C1 segment of cervical spinal cord (tissue), 14 donors: ENCODE results near the gene MYO15A.

Experiments used
- DNase-seq, 14 donors: peaks; one replicate each; lab custom pipeline; 2025; lab: John Stamatoyannopoulos, UW

The MYO15A gene

GRCh38 chr17:18124345-18125126, 16.0 kb downstream of the MYO15A start:
- DNase-seq, result no peak

- peak in 1 of 14 donors; percentile 41 for DNase-seq
Observed at GRCh38 chr17:18129041-18129502, 20.5 kb downstream of the MYO15A start.

DNA sequence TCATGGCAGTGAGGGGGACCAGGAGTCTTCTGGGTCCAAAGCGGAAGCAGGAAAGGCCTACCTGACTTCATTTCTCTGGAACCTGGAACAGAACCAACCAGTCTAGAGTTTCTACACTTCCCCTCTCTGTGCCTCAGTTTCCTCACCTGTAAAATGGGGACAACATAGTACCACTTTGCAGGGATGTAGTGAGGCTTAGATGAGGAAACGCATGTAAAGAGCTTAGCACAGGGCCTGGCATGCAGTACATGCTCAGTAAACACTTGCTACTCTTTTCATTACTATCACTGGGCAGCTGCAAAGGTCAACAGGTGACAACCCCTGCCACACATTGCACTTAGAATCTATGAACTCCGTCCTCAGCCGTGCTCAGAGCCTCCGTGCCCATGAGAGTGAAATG, 24.2 kb downstream of the MYO15A start:
- DNase-seq, result no peak

- no peak for DNase-seq
Observed at GRCh38 chr17:18136357-18136756, 27.8 kb downstream of the MYO15A start.

DNA sequence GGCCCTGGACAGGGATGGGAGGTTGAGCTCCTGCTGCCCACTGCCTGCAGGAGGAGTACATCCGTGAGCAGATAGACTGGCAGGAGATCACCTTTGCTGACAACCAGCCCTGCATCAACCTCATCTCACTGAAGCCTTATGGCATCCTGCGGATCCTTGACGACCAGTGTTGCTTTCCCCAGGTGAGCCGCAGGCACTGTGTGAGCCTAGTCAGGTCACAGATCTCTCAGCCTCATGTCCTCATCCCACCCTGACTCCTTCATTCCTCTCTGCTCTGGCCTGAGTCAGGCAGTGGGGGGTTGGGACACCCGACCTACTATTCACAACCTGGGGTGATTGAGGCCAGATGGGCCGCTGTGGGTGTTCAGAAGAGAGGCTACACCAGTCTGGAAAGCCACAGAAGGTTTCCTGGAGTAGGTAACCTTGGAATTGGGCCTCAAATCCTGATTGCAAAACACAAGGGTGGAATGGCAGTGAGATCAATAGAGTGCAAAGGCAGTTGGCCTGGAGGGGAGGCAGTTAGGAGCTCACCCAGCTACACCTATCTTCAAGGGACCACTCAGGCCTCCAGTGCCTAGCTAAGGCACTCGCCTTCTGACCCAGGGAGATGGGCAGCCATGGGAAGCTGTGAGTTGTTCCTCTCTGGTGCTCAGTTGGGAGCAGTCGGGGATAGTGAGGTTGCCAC, 29.7 kb downstream of the MYO15A start:
- DNase-seq, result peak in 1 of 14 donors; percentile 11

DNA sequence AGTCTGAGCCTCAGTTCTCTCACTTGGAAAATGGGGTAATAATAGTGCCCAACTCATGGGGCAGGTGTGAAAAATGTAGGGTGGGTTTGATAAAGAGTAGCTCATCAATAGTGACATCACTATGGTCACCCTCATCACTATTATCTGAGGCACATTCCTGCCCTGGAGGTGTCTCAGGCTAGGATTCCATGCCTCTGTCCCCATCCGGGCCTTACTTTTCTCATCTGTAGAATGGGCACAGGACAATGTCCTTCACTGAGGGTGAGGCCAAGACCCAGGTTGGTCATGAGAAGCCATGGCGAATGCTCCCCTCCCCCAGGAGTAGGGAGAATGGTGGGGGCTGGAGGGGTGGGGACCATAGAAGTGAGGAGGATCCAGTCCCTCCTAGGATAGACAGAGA, 30.5 kb downstream of the MYO15A start:
- no peak for DNase-seq

- DNase-seq, result no peak
Observed at GRCh38 chr17:18139498-18139897, 30.9 kb downstream of the MYO15A start.

GRCh38 chr17:18139949-18140348, 31.4 kb downstream of the MYO15A start:
- no peak for DNase-seq

- no peak for DNase-seq
Observed at GRCh38 chr17:18140648-18141047, 32.1 kb downstream of the MYO15A start.

- peak in 2 of 14 donors; percentile 28 to 36 for DNase-seq
Observed at GRCh38 chr17:18141210-18141803, 32.8 kb downstream of the MYO15A start.

- no peak for DNase-seq
Observed at GRCh38 chr17:18142417-18142816, 33.9 kb downstream of the MYO15A start.

DNA sequence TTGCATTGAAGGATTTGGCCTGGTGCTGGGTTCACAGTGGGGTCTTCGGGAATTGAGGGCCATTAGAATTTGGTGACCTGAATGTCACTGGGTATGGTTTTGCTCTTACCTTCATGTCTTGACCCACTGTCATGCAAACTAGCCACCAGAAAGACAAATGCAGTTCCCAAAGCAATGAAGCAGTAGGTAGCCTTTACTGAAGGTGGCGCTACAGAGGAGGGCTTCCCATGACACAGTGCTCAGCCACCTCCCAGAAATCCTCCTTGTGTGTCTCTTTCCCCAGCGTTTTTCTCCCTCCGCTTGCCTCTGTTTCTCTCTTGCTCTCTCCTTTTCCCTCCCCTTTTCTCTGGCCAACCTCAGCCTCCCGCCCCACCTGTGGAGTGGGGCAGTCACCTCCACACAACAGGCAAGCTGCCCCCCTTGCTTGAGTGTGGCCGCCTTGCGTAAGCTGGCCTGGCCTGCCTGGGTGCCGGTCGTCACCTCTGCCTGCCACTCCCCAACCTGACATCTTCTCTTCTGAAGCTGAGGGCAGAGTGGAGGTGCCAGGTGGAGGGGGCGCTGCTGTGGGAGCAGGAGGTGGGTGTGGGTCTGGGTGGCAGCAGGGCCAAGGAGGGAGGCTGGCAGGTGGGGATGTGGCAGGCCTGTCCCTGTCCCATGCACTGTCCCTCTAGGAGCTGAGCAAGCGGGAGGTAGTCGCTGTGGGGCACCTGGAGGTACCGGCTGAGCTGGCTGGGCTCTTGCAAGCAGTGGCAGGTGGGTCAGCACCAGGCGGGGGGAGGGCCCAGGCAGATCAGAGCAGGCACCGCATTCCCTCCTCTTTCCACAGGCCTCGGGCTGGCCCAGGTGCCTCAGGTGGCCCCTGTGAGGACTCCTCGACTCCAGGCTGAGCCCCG, 34.7 kb downstream of the MYO15A start:
- DNase-seq, result no peak

- no peak for DNase-seq
Observed at GRCh38 chr17:18144261-18144660, 35.7 kb downstream of the MYO15A start.

DNA sequence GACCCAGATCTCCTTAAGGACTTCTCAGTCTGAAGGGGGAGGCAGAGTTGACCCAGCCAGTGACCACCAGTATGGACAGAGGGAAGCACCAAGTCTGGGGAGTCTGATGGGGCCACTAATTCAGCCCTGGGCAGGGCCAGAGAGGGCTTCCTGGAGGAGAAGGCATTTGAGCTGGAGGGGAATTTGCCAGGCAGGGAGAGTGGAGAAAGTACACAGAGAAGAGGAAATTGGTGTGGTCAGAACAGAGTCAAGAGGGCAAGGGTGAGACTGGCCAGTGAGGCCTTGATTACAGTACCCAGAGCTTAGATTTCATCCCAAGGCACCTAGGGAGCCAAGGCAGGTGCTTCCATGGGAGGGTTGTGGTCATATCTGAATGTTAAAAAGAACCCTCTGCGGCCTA, 36.3 kb downstream of the MYO15A start:
- DNase-seq, result no peak

GRCh38 chr17:18145811-18146210, 37.3 kb downstream of the MYO15A start:
- no peak for DNase-seq

DNA sequence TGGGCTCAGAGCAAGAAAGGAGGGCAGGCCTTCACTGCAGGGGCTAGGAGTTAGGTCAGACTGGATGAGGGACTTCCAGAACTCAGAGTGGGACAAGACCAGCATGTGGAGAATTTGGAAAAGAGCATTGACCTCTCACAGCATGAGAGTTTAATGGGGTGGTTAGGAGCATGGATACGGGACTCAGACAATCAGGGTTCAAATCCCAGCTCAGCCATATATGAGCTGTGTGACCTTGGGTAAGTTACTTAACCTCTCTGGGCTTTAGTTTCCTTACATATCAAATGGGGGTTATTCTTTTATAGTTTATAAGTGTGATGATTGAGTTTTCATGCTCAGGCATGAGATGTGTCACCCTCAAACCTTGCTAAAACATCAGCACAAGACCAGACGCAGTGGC, 37.7 kb downstream of the MYO15A start:
- no peak for DNase-seq

DNA sequence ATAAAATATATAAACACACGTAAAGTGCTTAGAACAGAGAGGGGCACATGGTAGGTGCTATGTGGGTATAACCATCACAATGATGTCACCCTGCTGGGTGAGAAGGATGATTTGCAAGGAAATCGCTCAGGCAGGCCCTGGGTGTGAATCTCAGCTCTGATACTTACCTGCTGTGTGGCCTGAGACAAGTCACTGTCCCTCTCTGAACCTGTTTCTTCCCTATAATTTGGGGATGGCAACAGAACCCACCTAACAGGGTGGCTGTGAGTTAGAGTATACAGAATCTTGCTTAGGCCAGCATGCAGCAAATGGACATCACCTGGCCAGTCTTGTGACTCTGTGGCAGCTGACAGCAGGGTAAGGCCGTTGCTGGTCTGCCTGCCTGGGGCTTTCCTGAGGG, 38.4 kb downstream of the MYO15A start:
- no peak for DNase-seq

DNA sequence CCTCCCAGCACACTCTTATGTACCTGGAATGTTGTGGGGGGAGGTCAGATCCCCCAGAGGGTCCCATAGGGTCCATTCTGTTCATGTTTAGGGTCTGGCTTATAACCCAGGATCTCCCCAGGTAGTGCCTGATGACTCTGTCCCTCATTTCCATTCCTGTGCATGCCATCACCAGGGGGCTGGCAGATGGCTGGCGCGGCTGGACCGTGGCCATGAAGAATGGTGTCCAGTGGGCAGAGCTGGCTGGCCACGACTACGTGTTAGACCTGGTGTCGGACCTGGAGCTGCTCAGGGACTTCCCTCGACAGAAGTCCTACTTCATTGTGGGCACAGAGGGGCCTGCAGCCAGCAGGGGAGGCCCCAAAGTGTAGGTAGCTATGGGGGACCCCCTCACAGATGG, 40.0 kb downstream of the MYO15A start:
- peak in 1 of 14 donors; percentile 22 for DNase-seq

DNA sequence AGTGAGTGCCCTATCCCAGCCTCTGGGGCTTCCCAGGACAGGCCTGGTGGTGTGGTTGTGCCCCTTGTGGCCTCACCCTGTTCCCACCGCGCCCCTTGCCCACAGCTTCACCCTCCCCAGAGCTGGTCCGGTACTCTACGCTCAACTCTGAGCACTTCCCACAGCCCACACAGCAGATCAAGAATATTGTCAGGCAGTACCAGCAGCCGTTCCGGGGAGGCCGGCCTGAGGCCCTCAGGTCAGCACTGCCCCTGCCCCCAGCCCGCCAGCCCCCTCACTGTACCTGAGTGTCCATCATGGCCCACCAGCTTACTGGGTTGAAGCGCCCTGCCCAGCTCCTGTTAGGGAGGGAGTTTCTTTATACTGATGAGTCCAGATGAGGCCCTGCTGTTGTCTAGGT, 42.7 kb downstream of the MYO15A start:
- DNase-seq, result no peak

- DNase-seq, result no peak
Observed at GRCh38 chr17:18155179-18155578, 46.6 kb downstream of the MYO15A start.

GRCh38 chr17:18156171-18156975, 47.8 kb downstream of the MYO15A start:
- no peak for DNase-seq
